SK-N-MC (cell line): Measurements from ENCODE around the gene SH3PXD2A.

Experiments used
- EZH2 ChIP-seq: fragments of 200-600 bp; sonication (generic); IDR thresholded peaks from one replicate; pipeline ENCODE4 v1.6.1; 2017; ENCODE audit warnings: antibody characterized with exemption
- FOXP2 ChIP-seq: optimal IDR thresholded peaks from 2 replicates; pipeline ENCODE3; 2011; ENCODE audit warnings: mild to moderate bottlenecking, moderate library complexity; ENCODE audit not compliant: insufficient read depth; ENCODE audit errors: extremely low read length, control extremely low read depth
- POLR2AphosphoS5 ChIP-seq: IDR thresholded peaks from 2 replicates; pipeline ENCODE4 v1.6.1; 2012; ENCODE audit warnings: mild to moderate bottlenecking, low read depth, low read length, borderline replicate concordance

DNA sequence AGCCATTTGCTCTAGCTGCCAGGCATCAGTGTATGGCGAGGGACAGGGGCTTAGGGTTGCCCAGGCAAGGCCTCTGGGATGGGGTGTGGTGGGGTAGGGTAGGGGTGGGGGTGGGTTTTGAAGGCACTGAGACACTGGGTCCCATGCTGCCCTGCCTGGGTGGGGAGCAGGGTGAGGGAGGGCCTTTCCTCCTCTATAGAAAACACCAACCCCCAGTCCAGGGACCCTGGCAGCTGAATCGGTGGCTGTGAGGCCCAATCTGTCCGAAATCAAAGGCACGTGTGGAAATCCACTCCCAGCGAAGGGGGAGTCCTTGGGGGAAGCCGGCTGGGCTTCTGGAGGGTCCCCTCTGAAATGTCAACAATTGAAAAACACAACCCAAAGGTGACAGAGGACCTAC, 255.5 kb downstream of the SH3PXD2A start:
- TF ChIP-seq FOXP2 (no peak), EZH2 (no peak), POLR2AphosphoS5 (no peak)
